MM.1S (cell line): ENCODE data around the gene DENND1A.
"Not testable (repeated sequence)": the region's sequence is repeated elsewhere in the genome, so short reads cannot be mapped to it uniquely, and the experiment has no call there.

ENCODE experiments used
- DNase-seq: peaks from one replicate; pipeline ENCODE4 v3.0.0-alpha.2; 2015
- H2AFZ ChIP-seq: fragments of 300-600 bp; sonication (generic); 2 replicates; pipeline ENCODE4 v1.6.0; 2016; ENCODE audit warnings: antibody characterized with exemption, low read length
- H3F3A ChIP-seq: fragments of 300-600 bp; sonication (generic); 2 replicates; pipeline ENCODE4 v1.6.1; 2016; ENCODE audit warnings: mild to moderate bottlenecking, antibody characterized with exemption, low read length, moderate library complexity, mixed read lengths; ENCODE audit not compliant: insufficient read depth
- H3K27ac ChIP-seq: fragments of 300-600 bp; sonication (generic); 2 replicates; pipeline ENCODE4 v1.5.1; 2016; ENCODE audit warnings: mild to moderate bottlenecking, low read length
- H3K27me3 ChIP-seq: fragments of 300-600 bp; sonication (generic); replicated peaks from 2 replicates; pipeline ENCODE4 v1.6.0; 2016; ENCODE audit warnings: low read length; ENCODE audit not compliant: insufficient read depth
- H3K36me3 ChIP-seq: fragments of 300-600 bp; sonication (generic); replicated peaks from 2 replicates; pipeline ENCODE4 v1.6.1; 2016; ENCODE audit warnings: mild to moderate bottlenecking, low read length, mixed read lengths; ENCODE audit not compliant: insufficient read depth
- H3K4me1 ChIP-seq: fragments of 300-600 bp; sonication (generic); 2 replicates; pipeline ENCODE4 v1.6.1; 2016; ENCODE audit warnings: low read length, mixed read lengths
- H3K4me2 ChIP-seq: fragments of 300-600 bp; sonication (generic); 2 replicates; pipeline ENCODE4 v1.6.0; 2016; ENCODE audit warnings: low read depth, low read length
- H3K4me3 ChIP-seq: fragments of 300-600 bp; sonication (generic); 2 replicates; pipeline ENCODE4 v1.5.1; 2016; ENCODE audit warnings: low read length, mixed read lengths
- H3K79me2 ChIP-seq: fragments of 300-600 bp; sonication (generic); 2 replicates; pipeline ENCODE4 v1.6.1; 2016; ENCODE audit warnings: mixed run types, low read length, mixed read lengths
- H3K9ac ChIP-seq: fragments of 300-600 bp; sonication (generic); 2 replicates; pipeline ENCODE4 v1.6.1; 2016; ENCODE audit warnings: low read length, mixed read lengths
- H3K9me2 ChIP-seq: fragments of 300-600 bp; sonication (generic); replicated peaks from 2 replicates; pipeline ENCODE4 v1.6.1; 2016; ENCODE audit warnings: mild to moderate bottlenecking, low read length, mixed read lengths; ENCODE audit not compliant: insufficient read depth
- H3K9me3 ChIP-seq: fragments of 300-600 bp; sonication (generic); replicated peaks from 2 replicates; pipeline ENCODE4 v1.6.1; 2016; ENCODE audit warnings: mild to moderate bottlenecking, low read length, mixed read lengths; ENCODE audit not compliant: insufficient read depth
- H4K20me1 ChIP-seq: fragments of 300-600 bp; sonication (generic); 2 replicates; pipeline ENCODE4 v1.6.1; 2016; ENCODE audit warnings: mild to moderate bottlenecking, low read length, moderate library complexity, mixed read lengths; ENCODE audit not compliant: insufficient read depth
- CTCF ChIP-seq: fragments of 300-600 bp; sonication (generic); IDR thresholded peaks from 2 replicates; pipeline ENCODE4 v1.5.1; 2016; ENCODE audit warnings: antibody characterized with exemption, low read length, mixed read lengths
- EZH2 ChIP-seq: fragments of 300-600 bp; sonication (generic); optimal IDR thresholded peaks from 2 replicates; pipeline ENCODE3; 2017; ENCODE audit warnings: low read depth, mild to moderate bottlenecking, antibody characterized with exemption, low read length, mixed read lengths
- EZH2phosphoT487 ChIP-seq: fragments of 300-600 bp; sonication (generic); IDR thresholded peaks from 2 replicates; pipeline ENCODE4 v1.6.1; 2018; ENCODE audit warnings: antibody characterized with exemption, low read length

DENND1A gene

GRCh38 chr9:123739387-123739786 is 190.5 kb downstream of the DENND1A start:
- TF ChIP-seq EZH2phosphoT487, result no peak
- no peak for TF ChIP-seq CTCF
- TF ChIP-seq EZH2, result no peak
- no peaks in the 10 kb centered on the region for H3K9me3 ChIP-seq
- peaks cover 4% of the 10 kb centered on the region for H3K4me1 ChIP-seq
- DNase-seq, result peak; percentile 20
- no peaks in the 10 kb centered on the region for H3K27me3 ChIP-seq
- H4K20me1 ChIP-seq, result no peaks in the 10 kb centered on the region
- H3K9ac ChIP-seq, result no peak overlapping the region
- no peak overlapping the region for H3K4me3 ChIP-seq
- H3K4me2 ChIP-seq, result no peak overlapping the region
- H3K36me3 ChIP-seq, result no peaks in the 10 kb centered on the region
- H3K27ac ChIP-seq, result no peak overlapping the region
- H2AFZ ChIP-seq, result no peak overlapping the region
- H3K79me2 ChIP-seq, result no peaks in the 10 kb centered on the region
- H3K9me2 ChIP-seq, result no peaks in the 10 kb centered on the region
- H3F3A ChIP-seq, result no peaks in the 10 kb centered on the region

GRCh38 chr9:123738648-123739047 is 191.3 kb downstream of the DENND1A start:
- no peaks in the 10 kb centered on the region for H3K9me2 ChIP-seq
- H3K27me3 ChIP-seq, result no peaks in the 10 kb centered on the region
- H3K9me3 ChIP-seq, result no peaks in the 10 kb centered on the region
- no peak overlapping the region for H3K27ac ChIP-seq
- no peak overlapping the region for H3K4me3 ChIP-seq
- H3F3A ChIP-seq, result no peaks in the 10 kb centered on the region
- H4K20me1 ChIP-seq, result no peaks in the 10 kb centered on the region
- no peak overlapping the region for H3K9ac ChIP-seq
- H3K79me2 ChIP-seq, result no peaks in the 10 kb centered on the region
- no peak overlapping the region for H3K4me2 ChIP-seq
- no peaks in the 10 kb centered on the region for H3K4me1 ChIP-seq
- H2AFZ ChIP-seq, result no peak overlapping the region
- no peaks in the 10 kb centered on the region for H3K36me3 ChIP-seq
- DNase-seq, result no peak
- TF ChIP-seq EZH2phosphoT487 (no peak), CTCF (no peak), EZH2 (no peak)

GRCh38 chr9:123735376-123735775 is 194.6 kb downstream of the DENND1A start:
- Histone ChIP-seq H3K4me1 (no peaks in the 10 kb centered on the region), H4K20me1 (no peaks in the 10 kb centered on the region), H3F3A (no peaks in the 10 kb centered on the region), H3K79me2 (no peaks in the 10 kb centered on the region), H3K9ac (no peak overlapping the region), H3K27ac (no peak overlapping the region), H3K36me3 (no peaks in the 10 kb centered on the region), H3K4me3 (no peak overlapping the region), H3K4me2 (no peak overlapping the region), H3K27me3 (no peaks in the 10 kb centered on the region), H3K9me3 (no peaks in the 10 kb centered on the region), H3K9me2 (no peaks in the 10 kb centered on the region), H2AFZ (no peak overlapping the region)
- DNase-seq, result no peak
- TF ChIP-seq EZH2phosphoT487 (no peak), EZH2 (no peak), CTCF (no peak)

- DNase-seq, H3K4me3 ChIP-seq, H3K9ac ChIP-seq, H2AFZ ChIP-seq, H3F3A ChIP-seq, H3K9me2 ChIP-seq, H4K20me1 ChIP-seq, H3K9me3 ChIP-seq, H3K4me2 ChIP-seq, H3K36me3 ChIP-seq, H3K4me1 ChIP-seq, H3K79me2 ChIP-seq, H3K27me3 ChIP-seq, H3K27ac ChIP-seq: not testable (repeated sequence)
Measured at GRCh38 chr9:123728571-123728970, 201.4 kb downstream of the DENND1A start.
